GM18951 (cell line): ENCODE measurements around the gene HP1BP3.

Source experiments
- POLR2A ChIP-seq: IDR thresholded peaks from 4 replicates; pipeline ENCODE4 v1.6.1; 2011; ENCODE audit warnings: mild to moderate bottlenecking; ENCODE audit not compliant: insufficient read length, insufficient read depth; ENCODE audit errors: extremely low read depth
- in situ Hi-C: fragments of 300-500 bp; cut with MboI; formaldehyde crosslinking; loops from one replicate; pipeline ENCODE4 v1.12.0; 2022; ENCODE audit warnings: low sequenced_read_pairs, mixed read lengths, inconsistent platforms; ENCODE audit not compliant: unreplicated experiment

The HP1BP3 gene

DNA sequence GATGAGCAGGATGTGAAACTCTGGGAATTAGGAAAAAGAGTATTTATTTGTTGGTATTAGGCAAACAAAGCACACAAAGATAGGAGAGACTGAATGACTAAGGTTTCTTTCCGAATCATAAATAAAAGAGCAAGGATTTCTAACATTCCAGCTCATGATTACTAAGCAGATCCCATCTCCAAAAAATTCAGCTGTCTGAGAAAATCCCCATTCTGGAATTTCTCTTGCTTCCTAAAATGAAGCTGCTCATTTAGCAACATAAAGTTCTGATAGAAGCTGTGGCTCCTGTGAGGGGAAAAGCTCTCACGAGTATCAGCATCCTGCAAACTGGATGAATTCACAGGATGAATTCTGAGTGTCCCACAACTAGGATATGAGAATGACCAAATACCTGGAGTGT is 47.9 kb downstream of the HP1BP3 start:
- TF ChIP-seq POLR2A = no peak
- in situ Hi-C loops = no loop called here

DNA sequence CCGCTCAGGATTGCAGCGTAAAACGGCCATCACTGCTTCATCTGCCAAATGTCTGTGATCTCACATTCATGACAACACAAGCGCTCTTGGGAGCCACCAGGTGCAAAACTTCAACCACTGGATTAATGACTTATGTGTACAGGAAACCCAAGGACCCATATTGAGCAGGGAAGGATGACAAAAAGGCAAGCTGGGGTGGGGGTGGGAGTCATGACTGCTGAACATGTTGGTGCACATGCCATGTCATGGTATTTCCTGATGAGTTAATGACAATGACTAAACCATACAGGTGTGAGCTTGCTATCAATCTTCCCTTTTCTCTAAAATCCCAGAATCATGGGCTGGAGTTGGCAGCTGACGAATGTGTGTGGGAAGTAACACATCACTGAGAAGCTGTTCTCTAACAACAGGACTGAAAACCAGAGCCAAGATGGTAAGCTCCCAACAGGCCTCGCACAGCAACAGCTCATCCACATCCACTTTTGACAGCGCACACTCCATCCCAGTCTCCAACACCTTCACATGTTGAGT is 51.5 kb downstream of the HP1BP3 start:
- in situ Hi-C loops = no loop called here

DNA sequence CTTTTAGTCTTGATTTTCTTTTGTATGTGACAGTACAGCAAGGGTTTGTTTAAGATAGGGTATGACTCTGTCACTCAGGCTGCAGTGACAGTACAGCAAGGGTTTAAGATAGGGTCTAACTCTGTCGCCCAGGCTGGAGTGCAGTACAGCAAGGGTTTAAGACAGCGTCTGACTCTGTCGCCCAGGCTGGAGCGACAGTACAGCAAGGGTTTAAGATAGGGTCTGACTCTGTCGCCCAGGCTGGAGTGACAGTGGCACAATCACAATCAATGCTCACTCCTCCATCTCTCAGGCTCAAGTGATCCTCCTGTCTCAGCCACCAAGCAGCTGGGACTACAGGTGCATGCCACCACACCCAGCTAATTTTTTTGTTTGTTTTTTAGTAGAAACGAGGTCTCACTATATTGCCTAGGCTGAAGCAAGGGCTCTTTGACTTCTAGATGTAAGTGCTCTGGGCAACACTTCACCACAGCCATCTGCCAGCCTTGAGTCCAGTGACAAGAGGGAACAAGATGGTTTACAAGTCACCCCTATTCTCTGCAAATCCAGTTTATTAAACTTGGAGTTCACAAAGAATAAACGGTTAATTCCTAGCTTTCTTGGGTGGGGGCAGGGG is 53.6 kb downstream of the HP1BP3 start:
- TF ChIP-seq POLR2A = no peak
- in situ Hi-C loops = no loop called here

More for the DNA sequence above, 51.5 kb downstream of the HP1BP3 start:
- no peak for TF ChIP-seq POLR2A

DNA sequence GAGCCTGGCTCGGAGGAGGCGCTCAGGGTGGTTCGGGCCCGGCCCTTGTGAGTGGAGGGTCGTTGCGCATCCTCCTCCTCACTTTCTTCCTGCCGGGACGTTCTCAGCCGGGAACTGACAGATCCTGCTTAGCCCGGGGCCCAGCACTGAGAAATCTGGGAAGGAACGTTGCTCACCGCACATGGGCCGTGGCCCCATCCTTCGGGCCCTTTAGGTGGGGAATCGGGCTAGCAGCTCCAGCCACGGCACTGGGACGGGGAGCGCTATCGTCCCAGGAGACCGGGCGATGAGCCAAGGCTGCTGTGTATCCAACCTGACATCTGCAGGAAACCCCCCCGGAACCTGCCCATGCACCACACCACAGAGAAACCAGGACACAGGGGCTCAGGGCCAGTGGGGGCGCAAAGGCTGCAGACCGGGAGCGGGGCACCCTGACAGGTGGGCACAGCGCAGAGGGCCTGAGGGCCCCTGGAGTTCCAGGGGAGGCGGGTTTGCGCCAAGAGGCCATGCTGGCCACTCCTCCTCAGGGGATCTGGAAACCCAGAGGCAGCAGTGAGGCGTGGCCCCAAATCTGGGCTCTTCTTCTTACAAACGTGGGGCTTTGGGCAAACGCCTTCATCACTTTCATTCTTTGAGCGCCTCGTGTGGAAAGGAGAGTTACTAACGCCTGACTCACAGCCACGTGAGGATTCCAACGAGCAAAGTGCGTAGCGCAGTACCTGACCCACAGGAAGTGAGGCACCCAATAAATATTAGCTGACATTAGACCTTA is 54.3 kb downstream of the HP1BP3 start, which contains the start of gene SH2D5:
SH2D5 (minus strand) TSS at position 116 of the 772 bp plus-strand sequence. CDS start 4,659 bp downstream, outside the sequence.
- peak; percentile 23 for TF ChIP-seq POLR2A
- in situ Hi-C loops = no loop called here

DNA sequence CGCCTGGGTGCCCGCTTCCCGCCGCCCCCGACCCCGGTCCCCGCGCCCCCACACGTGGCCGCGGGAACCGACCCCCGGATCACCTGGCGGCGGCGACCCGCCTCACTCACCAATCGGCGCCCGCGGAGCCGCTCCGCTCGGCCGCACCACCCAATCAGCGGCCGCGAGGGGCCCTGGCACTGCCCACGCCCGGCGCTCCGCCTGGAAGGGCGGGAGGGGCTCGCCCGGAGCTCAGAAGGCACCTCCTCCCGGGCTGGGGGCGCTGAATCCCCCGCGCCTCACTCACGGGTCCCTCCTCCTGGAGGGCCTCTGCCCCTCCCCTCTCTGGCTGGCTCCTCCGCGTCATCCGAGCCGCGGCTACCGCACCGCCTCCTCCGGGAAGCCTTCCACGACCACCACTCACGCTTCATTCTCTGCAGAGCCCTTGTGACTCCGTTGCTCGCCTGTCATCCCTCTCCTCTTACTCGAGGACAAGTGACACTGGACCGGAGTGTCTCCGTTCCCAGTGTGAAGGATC is 55.0 kb downstream of the HP1BP3 start:
- in situ Hi-C loops = no loop called here
- TF ChIP-seq POLR2A = no peak

DNA sequence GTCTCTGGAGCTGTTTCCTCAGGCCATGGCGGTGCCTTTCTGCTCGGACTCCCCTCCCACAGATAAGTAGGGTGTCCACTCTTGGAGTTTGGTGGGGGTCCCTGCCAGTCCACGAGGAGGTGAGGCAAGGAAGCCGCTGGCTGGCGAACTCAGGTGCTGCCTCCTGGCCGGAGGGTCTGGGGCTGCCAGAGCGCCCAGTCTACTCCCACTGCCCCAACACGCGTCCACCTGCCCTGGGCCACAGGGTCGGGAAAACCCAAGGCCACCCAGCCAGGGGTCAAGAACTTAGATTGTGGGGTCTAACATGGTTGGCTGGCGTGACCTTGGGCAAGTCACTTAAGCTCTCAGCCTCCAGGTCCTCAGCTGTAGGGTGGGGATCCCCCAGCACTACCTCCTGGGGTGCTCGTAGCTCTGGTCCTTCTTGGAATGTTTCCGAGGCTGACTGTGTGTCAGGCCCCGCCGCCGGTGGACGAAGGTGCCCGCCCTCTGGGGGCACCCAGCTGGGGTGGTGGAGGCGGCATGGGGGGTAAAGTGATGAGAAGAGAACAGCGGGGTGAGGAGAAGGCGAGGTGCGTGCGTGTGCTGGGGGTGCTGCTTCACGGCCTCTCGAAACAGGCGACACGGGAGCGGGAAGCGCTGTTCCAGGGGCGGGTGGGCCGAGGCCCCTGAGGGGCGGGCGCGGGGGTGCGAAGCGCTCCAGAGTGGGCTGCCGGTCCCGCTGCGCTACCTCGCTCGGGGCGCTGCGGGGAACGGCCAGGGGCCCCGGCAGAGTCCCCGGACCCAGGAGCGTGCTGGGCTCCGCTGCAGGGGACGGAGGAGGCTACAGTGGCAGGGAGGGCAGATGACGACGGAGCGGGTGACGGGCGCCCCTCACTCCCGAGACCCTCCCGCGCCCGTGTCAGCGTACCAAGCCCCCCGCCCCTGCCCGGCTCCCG is 55.8 kb downstream of the HP1BP3 start:
- TF ChIP-seq POLR2A = no peak
- in situ Hi-C loops = no loop called here

DNA sequence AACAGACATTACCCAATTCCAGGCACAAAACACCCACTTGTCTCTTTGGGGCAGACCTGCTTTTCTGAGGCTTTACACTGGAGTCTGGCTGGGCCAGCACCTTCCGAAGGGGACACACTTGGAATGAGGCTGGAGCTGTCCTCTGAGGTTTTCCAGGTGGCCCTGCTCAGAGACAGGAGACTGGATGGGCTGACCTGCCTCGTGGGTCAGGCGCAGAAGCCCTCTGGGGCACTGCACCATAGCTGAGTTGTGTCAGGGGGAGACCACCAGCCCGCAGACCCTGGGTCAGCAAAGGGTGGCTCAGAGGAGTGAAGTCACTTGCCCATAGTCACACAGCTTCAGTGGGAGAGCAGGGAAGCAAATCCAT is 56.4 kb downstream of the HP1BP3 start:
- in situ Hi-C loops = no loop called here
- TF ChIP-seq POLR2A = no peak

DNA sequence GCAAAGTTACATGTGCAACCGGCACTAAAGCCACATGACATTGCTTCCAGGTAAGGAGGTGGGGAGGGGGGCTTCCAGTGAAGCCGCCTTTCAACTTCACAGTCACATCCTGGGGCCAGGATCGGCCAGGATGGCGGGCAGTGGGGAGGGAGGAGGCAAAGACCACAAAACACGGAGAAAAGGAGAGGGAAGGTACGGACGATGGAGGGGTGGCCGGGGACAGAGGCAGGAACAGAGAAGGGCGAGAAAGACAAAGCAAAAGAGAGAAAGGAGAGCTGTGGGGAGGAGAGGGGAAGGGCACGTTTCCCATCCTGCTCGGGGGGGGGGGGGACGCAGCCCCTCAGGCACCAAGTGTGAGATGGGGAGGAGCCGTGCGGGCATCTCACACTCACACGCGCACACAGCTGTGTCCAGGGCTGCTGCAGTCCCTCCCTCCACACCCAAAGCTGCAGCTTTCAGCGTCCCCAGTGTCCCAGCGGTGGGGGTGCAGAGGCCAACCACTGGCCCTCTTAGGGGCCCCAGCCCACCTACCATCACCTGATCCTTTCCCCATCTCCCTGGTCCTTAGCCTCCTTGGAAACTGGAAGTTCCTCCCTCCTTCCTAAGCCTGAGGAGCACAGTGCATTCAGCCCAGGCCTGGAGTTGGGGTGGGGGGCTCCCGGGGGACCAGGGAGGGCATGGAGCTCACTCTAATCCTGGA is 57.0 kb downstream of the HP1BP3 start:
- no peak for TF ChIP-seq POLR2A
- in situ Hi-C loops = no loop called here

DNA sequence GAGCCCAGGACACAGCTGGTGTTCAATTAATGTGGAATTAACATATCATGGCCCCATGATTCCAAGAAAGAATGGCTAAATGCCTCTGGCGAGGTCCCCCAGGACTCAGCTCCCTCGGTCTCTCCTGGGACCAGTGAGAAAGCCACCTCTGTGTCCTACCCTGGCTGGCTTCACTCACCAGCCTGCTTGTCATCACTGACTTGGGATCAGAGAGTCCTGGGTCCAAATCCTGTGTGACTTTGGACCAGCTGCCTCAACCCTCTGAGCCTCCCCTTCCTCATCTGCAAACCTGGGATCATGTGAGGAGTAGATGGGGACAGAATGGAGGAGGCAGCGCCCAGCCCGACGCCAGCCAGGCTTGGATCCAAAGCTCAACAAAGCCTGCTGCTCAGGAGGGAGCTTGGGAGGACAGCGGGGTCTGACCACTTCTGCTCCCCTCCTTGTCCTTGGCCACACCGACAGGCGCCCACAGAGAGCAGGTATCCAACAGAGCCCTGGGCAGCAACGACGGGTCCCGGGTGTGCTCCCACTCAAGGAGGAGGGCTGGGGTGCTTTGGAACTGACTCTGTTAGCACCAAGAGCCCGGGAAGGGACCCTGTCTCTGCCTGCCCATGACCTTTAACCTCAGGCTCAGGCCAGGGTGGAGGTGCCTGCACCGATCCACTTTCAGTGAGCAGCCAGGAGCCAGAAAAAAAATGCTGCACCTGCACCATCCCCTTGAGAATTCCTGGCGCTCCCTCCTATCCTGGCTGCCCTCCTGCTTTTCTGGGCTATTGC is 57.8 kb downstream of the HP1BP3 start:
- in situ Hi-C loops = no loop called here
- no peak for TF ChIP-seq POLR2A

DNA sequence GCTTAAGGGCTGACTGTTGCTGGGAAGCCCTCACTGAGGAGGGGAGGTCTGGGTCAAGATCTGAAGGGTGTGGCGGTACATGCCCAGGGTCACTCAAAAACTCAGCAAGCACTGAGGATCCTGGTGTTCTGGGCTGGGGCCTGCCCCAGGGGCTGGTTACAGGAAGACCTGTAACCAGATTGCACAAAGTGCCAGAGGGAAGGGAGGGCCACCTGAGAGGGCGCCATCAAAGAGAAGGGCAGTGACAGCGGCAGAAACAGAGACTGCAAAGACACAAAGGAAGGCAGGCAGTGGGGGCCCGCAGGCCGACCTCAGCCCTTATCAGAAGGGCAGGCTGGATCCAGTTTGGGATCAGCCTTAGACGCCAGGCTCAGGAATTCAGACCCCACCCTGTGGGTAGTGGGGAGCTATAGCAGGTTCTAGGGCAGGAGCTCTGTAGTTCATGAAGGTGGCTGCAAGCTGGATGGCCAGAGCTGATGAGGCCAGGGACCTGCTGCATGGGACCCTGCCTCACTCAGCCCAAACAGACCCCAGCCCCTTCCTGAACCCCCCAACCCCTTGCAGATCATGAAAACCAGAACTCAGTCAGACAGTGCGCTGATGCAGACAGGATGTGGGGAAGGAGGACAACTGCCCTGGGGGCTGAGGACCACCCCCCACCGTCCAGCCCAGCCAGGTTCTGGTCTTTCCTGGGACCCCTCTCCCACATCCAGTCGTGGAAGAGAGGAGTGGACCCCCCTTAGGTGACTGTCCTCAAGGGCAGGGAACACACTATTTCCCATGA is 58.5 kb downstream of the HP1BP3 start:
- no peak for TF ChIP-seq POLR2A
- in situ Hi-C loops = no loop called here

DNA sequence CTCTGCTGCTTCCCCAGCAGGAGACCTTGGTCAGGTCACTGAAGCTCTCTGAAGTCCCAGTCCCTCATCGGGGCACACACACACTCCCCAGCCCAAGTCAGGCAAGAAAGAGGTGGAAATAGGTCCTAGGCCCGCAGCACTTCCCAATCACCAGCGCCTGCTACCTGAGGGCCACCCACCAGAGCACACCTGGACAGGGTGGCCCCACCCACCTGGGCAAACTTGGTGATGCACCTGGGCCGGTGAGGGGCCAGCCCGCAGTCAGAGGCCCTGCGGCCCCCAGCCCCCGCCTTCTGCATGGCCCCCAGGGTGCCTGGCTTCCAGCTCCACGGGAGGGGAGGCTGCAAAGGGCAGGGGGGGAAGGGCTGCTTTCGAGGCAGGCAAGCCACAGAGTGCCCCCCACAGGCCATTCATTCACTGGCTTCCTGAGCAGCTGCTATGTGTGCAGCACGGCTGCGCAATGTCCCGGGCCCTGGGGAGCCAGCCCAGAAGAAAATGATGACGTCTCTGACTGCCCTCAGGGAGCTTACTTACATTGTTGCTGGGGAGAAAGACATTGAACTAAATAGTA is 59.3 kb downstream of the HP1BP3 start:
- in situ Hi-C loops = no loop called here
- no peak for TF ChIP-seq POLR2A
